CD14-positive monocyte (primary cell): ENCODE measurements around the gene HOMEZ. TPM values are rescaled to one million over a fixed set of nuclear protein-coding genes. Genes with fewer than 3 reads are reported as not detected.
"Not testable (repeated sequence)": the region's sequence is repeated elsewhere in the genome, so short reads cannot be mapped to it uniquely, and the experiment has no call there.

ENCODE experiments used
- DNase-seq, 3 donors: peaks; one replicate each; pipeline ENCODE4 v3.0.0-alpha.2; 2011 to 2022
- H2AFZ ChIP-seq: 2 replicates; pipeline ENCODE4 v1.6.0; 2012; ENCODE audit warnings: mild to moderate bottlenecking, low read depth, low read length, inconsistent platforms; ENCODE audit not compliant: insufficient read depth, poor library complexity, severe bottlenecking
- H3K27ac ChIP-seq, 2 donors: 1 replicate in 1 of 2; 2 replicates in 1 of 2; pipeline ENCODE4 v1.5.1; 2012 to 2013; ENCODE audit warnings: low read length in 2 of 2, control low read depth in 1 of 2, inconsistent platforms in 1 of 2, low read depth in 1 of 2, mild to moderate bottlenecking in 1 of 2
- H3K27me3 ChIP-seq, 2 donors: one replicate each; pipeline versions ENCODE4 v1.6.0 to v1.6.1; 2011 to 2013; ENCODE audit warnings: low read length in 2 of 2; ENCODE audit not compliant: control insufficient read depth in 2 of 2, insufficient read depth in 2 of 2
- H3K36me3 ChIP-seq, 2 donors: replicated peaks in 1 of 2; 1 replicate in 1 of 2; 2 replicates in 1 of 2; pipeline versions ENCODE4 v1.5.1 to v1.6.1; 2012 to 2013; ENCODE audit warnings: low read length in 2 of 2, control low read depth in 1 of 2, inconsistent platforms in 1 of 2, mild to moderate bottlenecking in 1 of 2; ENCODE audit not compliant: insufficient read depth in 2 of 2, control insufficient read depth in 1 of 2
- H3K4me1 ChIP-seq, 2 donors: 1 replicate in 1 of 2; 2 replicates in 1 of 2; pipeline versions ENCODE4 v1.5.1 to v1.6.1; 2012 to 2013; ENCODE audit warnings: low read length in 2 of 2, control low read depth in 1 of 2, inconsistent platforms in 1 of 2, mild to moderate bottlenecking in 1 of 2, moderate library complexity in 1 of 2; ENCODE audit not compliant: insufficient read depth in 2 of 2, control insufficient read depth in 1 of 2
- H3K4me2 ChIP-seq: replicated peaks from 2 replicates; pipeline ENCODE3; 2012; ENCODE audit warnings: low read length, moderate library complexity, mild to moderate bottlenecking; ENCODE audit not compliant: poor library complexity, severe bottlenecking; ENCODE audit errors: extremely low read depth
- H3K4me3 ChIP-seq, 3 experiments: fragments of 200-600 bp in 1 of 3; sonication (generic) in 1 of 3; replicated peaks in 1 of 3; 1 replicate in 2 of 3; 2 replicates in 1 of 3; pipeline ENCODE4 v1.5.1; 2011 to 2013; ENCODE audit warnings: low read length in 3 of 3, mild to moderate bottlenecking in 3 of 3, control low read depth in 2 of 3, low read depth in 2 of 3, inconsistent platforms in 1 of 3, moderate library complexity in 1 of 3
- H3K79me2 ChIP-seq: 2 replicates; pipeline ENCODE4 v1.6.0; 2012; ENCODE audit warnings: mild to moderate bottlenecking, control low read depth, inconsistent platforms, low read length, moderate library complexity; ENCODE audit not compliant: insufficient read depth
- H3K9ac ChIP-seq: 2 replicates; pipeline ENCODE4 v1.6.0; 2017; ENCODE audit warnings: low read length, mild to moderate bottlenecking; ENCODE audit not compliant: insufficient read depth, poor library complexity, severe bottlenecking
- H3K9me3 ChIP-seq, 2 donors: replicated peaks in 1 of 2; 1 replicate in 1 of 2; 2 replicates in 1 of 2; pipeline versions ENCODE4 v1.5.1 to v1.6.1; 2012 to 2013; ENCODE audit warnings: low read length in 2 of 2, control low read depth in 1 of 2; ENCODE audit not compliant: control insufficient read depth in 1 of 2, insufficient read depth in 1 of 2
- H4K20me1 ChIP-seq: 2 replicates; pipeline ENCODE4 v1.6.0; 2012; ENCODE audit warnings: mild to moderate bottlenecking, low read length, control low read depth, moderate library complexity; ENCODE audit not compliant: insufficient read depth
- H3K27ac Mint-ChIP-seq, 7 donors: one replicate each; pipeline ENCODE4 v1.8.0; 2020; ENCODE audit warnings: mild to moderate bottlenecking in 7 of 7, mixed read lengths in 7 of 7, moderate library complexity in 6 of 7, inconsistent platforms in 2 of 7
- H3K27me3 Mint-ChIP-seq, 3 donors: one replicate each; pipeline ENCODE4 v1.8.0; 2021 to 2022; ENCODE audit warnings: low read depth in 3 of 3, mild to moderate bottlenecking in 3 of 3, mixed read lengths in 3 of 3, moderate library complexity in 3 of 3, inconsistent platforms in 1 of 3
- H3K36me3 Mint-ChIP-seq, 2 donors: one replicate each; pipeline ENCODE4 v1.8.0; 2020; ENCODE audit warnings: mixed read lengths in 2 of 2, inconsistent platforms in 1 of 2, mild to moderate bottlenecking in 1 of 2
- H3K4me1 Mint-ChIP-seq: one replicate; pipeline ENCODE4 v1.8.0; 2020; ENCODE audit warnings: mild to moderate bottlenecking, mixed read lengths
- H3K4me3 Mint-ChIP-seq, 2 donors: one replicate each; pipeline ENCODE4 v1.8.0; 2020; ENCODE audit warnings: mild to moderate bottlenecking in 2 of 2, mixed read lengths in 2 of 2, moderate library complexity in 1 of 2
- H3K9me3 Mint-ChIP-seq, 7 donors: one replicate each; pipeline ENCODE4 v1.8.0; 2020 to 2022; ENCODE audit warnings: mixed read lengths in 7 of 7, mild to moderate bottlenecking in 6 of 7, moderate library complexity in 6 of 7, inconsistent platforms in 2 of 7
- WGBS: methylation state at CpG from one replicate; pipeline ENCODE4 v1.1.5; 2013; ENCODE audit warnings: missing lambda C conversion rate; ENCODE audit not compliant: insufficient coverage; 5-methylcytosine and 5-hydroxymethylcytosine counted together
- intact Hi-C, 2 donors: fragments of 100-400 bp; cut with micrococcal nuclease; formaldehyde crosslinking; loops; one replicate each; pipeline versions ENCODE4 v1.15.0 to v1.15.1; 2023
- polyA plus RNA-seq, 3 donors: library from polyadenylated mRNA; depleted of rRNA in 1 of 3; unstranded in 2 of 3; stranded (reverse) in 1 of 3; fragments of 300-500 nt in 2 of 3; fragments of >200 nt in 1 of 3; fragmentation: Illumina TruSeq in 2 of 3; gene quantifications; 1 replicate in 2 of 3; 2 replicates in 1 of 3; pipeline ENCODE4 v1.2.3, GENCODE V29; 2012 to 2021
- TF ChIP-seq, protein P1 (sequence below): fragments of 200-600 bp; IDR thresholded peaks from one replicate; pipeline ENCODE4 v1.8.0; 2022; ENCODE audit warnings: antibody characterized with exemption, mild to moderate bottlenecking

Gene HOMEZ
- polyA plus RNA-seq, 3 donors = 3.5 to 5.4 (median 4.1) TPM

DNA sequence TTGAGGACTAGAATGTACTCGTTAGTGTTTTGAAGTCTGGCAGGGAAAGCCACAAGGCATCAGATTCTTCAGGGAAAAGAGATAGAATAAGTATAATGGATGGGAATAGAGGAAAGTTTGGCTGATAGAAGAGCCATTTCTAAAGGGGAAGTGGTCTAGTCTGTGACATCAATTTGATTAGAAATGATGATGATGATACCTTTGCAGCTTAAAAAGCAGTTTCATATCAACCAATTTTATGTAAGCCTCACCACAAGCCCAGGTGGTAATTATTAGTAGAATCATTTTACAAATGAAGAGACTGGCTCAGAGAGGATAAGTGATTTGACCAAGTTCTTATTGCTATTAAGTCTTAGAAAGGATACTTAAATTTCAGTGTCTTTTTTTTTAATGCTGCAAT, 45.3 kb downstream of the HOMEZ start:
- Mint-ChIP-seq H3K9me3 (no peaks in the 10 kb centered on the region), H3K36me3 (no peaks in the 10 kb centered on the region), H3K27ac (no peak overlapping the region), H3K4me1 (peaks cover 8% of the 10 kb centered on the region), H3K27me3 (peaks cover 0 to 6% (median 2%) of the 10 kb centered on the region in 3 donors), H3K4me3 (no peak overlapping the region)
- intact Hi-C loops = no loop called here
- Histone ChIP-seq H4K20me1 (no peaks in the 10 kb centered on the region), H3K36me3 (no peaks in the 10 kb centered on the region), H3K4me2 (no peak overlapping the region), H2AFZ (no peak overlapping the region), H3K27me3 (no peaks in the 10 kb centered on the region), H3K9ac (no peak overlapping the region), H3K9me3 (no peaks in the 10 kb centered on the region), H3K79me2 (no peaks in the 10 kb centered on the region), H3K4me3 (no peak overlapping the region), H3K27ac (no peak overlapping the region), H3K4me1 (peaks cover 6 to 10% of the 10 kb centered on the region in 2 donors)
- TF ChIP-seq, protein P1, sequence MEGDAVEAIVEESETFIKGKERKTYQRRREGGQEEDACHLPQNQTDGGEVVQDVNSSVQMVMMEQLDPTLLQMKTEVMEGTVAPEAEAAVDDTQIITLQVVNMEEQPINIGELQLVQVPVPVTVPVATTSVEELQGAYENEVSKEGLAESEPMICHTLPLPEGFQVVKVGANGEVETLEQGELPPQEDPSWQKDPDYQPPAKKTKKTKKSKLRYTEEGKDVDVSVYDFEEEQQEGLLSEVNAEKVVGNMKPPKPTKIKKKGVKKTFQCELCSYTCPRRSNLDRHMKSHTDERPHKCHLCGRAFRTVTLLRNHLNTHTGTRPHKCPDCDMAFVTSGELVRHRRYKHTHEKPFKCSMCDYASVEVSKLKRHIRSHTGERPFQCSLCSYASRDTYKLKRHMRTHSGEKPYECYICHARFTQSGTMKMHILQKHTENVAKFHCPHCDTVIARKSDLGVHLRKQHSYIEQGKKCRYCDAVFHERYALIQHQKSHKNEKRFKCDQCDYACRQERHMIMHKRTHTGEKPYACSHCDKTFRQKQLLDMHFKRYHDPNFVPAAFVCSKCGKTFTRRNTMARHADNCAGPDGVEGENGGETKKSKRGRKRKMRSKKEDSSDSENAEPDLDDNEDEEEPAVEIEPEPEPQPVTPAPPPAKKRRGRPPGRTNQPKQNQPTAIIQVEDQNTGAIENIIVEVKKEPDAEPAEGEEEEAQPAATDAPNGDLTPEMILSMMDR = no peak
- no peak for DNase-seq
- 100% methylated on average over 1 of the region's 1 CpG for WGBS

DNA sequence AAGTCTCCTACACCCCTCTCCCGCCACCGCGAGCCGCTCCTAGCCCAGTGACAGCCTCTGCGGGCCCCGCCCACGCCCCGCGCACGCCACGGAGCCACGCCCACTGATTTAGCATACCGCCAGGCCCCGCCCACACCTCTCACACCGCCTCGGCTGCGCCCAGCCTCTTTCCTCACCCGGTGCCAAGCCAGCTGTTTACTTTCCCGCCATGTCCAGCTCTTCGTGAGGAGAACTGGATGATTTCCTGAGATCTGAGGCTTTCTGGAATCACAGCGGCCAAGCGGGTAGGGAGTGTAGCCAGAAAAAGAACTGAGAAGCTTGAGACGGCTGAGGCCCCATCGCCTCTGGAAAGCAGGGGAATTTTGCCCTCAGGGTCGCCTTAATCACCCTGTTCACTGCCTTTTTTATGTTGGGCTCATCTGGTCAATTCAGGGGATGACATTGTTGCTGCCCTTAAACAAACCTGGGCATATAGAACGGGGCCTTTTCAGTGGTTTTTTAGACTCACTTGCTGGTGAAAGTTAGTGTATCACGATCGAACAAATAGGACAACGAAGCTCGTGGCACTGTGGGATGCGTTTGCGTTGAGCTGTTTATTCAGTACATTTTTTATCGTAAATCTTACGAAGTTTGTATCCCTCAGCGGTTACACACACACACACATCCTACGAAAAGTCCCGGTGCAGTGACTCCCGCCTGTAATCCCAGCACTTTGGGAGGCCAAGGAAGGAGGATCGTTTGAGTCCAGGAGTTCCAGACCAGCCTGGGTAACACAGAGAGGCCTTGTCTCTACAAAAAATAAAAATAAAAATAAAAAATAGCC, 47.9 kb downstream of the HOMEZ start, which contains the start of gene RNF212B:
Gene RNF212B (plus strand): TSS at position 165 of the 823 bp plus-strand sequence. CDS start 2,410 bp downstream, outside the sequence.
- H3K27me3 ChIP-seq = no peaks in the 10 kb centered on the region
- no peaks in the 10 kb centered on the region for H3K9me3 Mint-ChIP-seq
- no peaks in the 10 kb centered on the region for H3K36me3 Mint-ChIP-seq
- no peaks in the 10 kb centered on the region for H4K20me1 ChIP-seq
- H3K4me1 Mint-ChIP-seq = peaks cover 8% of the 10 kb centered on the region
- H3K27ac Mint-ChIP-seq = peak within 1 kb of the TSS in 3 of 7 donors; percentile 12 to 53 (median 40)
- no peak within 1 kb of the TSS for H3K27ac ChIP-seq
- H3K4me2 ChIP-seq = peak within 1 kb of the TSS; percentile 82
- no peaks in the 10 kb centered on the region for H3K9me3 ChIP-seq
- H3K4me3 Mint-ChIP-seq = peak within 1 kb of the TSS; percentile 72 to 84
- H3K4me1 ChIP-seq = peaks cover 6 to 10% of the 10 kb centered on the region in 2 donors
- no peaks in the 10 kb centered on the region for H3K36me3 ChIP-seq
- peaks cover 0 to 10% (median 6%) of the 10 kb centered on the region in 3 donors for H3K27me3 Mint-ChIP-seq
- peak within 1 kb of the TSS in 2 of 3 experiments; percentile 22 to 67 for H3K4me3 ChIP-seq
- peak within 1 kb of the TSS; percentile 79 for H2AFZ ChIP-seq
- TF ChIP-seq, protein P1 = no peak
- intact Hi-C loops = no loop called here
- H3K9ac ChIP-seq = peak within 1 kb of the TSS; percentile 12
- DNase-seq = peak; percentile 73 to 82 (median 78)
- no peaks in the 10 kb centered on the region for H3K79me2 ChIP-seq
- WGBS = 27% methylated on average over 35 of the region's 39 CpGs

DNA sequence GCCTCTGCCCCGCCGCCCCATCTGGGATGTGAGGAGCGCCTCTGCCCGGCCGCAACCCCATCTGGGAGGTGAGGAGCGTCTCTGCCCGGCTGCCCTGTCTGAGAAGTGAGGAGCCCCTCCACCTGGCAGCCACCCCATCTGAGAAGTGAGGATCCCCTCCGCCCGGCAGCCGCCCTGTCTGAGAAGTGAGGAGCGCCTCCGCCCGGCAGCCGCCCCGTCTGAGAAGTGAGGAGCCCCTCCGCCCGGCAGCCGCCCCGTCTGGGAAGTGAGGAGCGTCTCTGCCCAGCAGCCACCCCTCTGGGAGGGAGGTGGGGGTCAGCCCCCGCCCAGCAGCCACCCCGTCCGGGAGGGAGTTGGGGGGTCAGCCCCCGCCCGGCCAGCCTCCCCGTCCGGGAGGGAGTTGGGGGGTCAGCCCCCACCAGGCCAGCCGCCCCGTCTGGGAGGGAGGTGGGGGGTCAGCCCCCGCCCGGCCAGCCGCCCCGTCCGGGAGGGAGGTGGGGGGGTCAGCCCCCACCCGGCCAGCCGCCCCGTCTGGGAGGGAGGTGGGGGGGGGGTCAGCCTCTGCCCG, 53.6 kb downstream of the HOMEZ start:
- intact Hi-C loops, H2AFZ ChIP-seq: not testable (repeated sequence)
- 100% methylated on average over 6 of the region's 38 CpGs for WGBS

More for the DNA sequence above, 53.6 kb downstream of the HOMEZ start:
- Mint-ChIP-seq H3K4me1 (peaks cover 16% of the 10 kb centered on the region), H3K9me3 (peaks cover 1 to 14% (median 8%) of the 10 kb centered on the region in 7 donors)
- H3K79me2 ChIP-seq, H3K9ac ChIP-seq, H3K27me3 ChIP-seq, H3K4me2 ChIP-seq, H3K27ac ChIP-seq, H3K4me3 Mint-ChIP-seq, H3K27me3 Mint-ChIP-seq, H3K4me3 ChIP-seq, H3K9me3 ChIP-seq, H3K36me3 Mint-ChIP-seq, H3K36me3 ChIP-seq, H3K27ac Mint-ChIP-seq, DNase-seq, H4K20me1 ChIP-seq: not testable (repeated sequence)
- peaks cover 11 to 23% of the 10 kb centered on the region in 2 donors for H3K4me1 ChIP-seq
